ENCODE results near the gene EPG5.

EPG5 gene

DNA sequence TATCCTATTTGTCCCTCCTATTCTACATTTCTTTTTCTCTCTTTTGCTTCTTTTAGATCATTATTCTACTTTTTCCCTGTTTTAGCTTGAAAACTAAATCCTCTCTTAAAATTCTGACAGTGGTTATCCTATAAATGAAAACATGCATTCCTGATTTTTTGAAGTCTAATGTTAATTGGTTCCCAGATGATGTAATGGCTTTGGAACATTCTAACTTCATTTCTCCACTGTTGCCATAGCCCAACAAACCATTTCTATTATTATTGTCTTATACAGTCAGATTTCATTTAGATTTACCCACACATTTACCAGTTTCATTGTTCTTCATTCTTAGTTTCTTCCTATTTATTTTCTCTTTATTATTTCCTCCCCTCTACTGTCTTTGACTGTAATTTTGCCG lies 105.2 kb downstream of the EPG5 start:
- no peaks in the 10 kb centered on the region for H3K9me3 ChIP-seq (ENCODE audit: control insufficient read depth, low read length)
- no peak for DNase-seq
- peaks cover 59% of the 10 kb centered on the region for H3K36me3 ChIP-seq (ENCODE audit: control insufficient read depth, insufficient read depth, low read length)
- no peaks in the 10 kb centered on the region for H3K27me3 ChIP-seq (replicated peaks; ENCODE audit: control insufficient read depth, insufficient read depth, low read length, poor library complexity, severe bottlenecking)
- no peak overlapping the region for H3K4me3 ChIP-seq (ENCODE audit: insufficient read depth, low read depth, low read length, poor library complexity, severe bottlenecking)
- no peaks in the 10 kb centered on the region for H3K4me1 ChIP-seq (ENCODE audit: control insufficient read depth, insufficient read depth, low read length, poor library complexity, severe bottlenecking)
- no peak overlapping the region for H3K27ac ChIP-seq (ENCODE audit: insufficient read depth, low read length, poor library complexity, severe bottlenecking)

GRCh38 chr18:45860971-45861370 lies 106.2 kb downstream of the EPG5 start:
- Histone ChIP-seq H3K9me3 (ENCODE audit: control insufficient read depth, low read length) (no peaks in the 10 kb centered on the region), H3K4me3 (ENCODE audit: insufficient read depth, low read depth, low read length, poor library complexity, severe bottlenecking) (no peak overlapping the region), H3K4me1 (ENCODE audit: control insufficient read depth, insufficient read depth, low read length, poor library complexity, severe bottlenecking) (no peaks in the 10 kb centered on the region), H3K27me3 (replicated peaks; ENCODE audit: control insufficient read depth, insufficient read depth, low read length, poor library complexity, severe bottlenecking) (no peaks in the 10 kb centered on the region), H3K27ac (ENCODE audit: insufficient read depth, low read length, poor library complexity, severe bottlenecking) (no peak overlapping the region), H3K36me3 (ENCODE audit: control insufficient read depth, insufficient read depth, low read length) (peaks cover 57% of the 10 kb centered on the region)
- no peak for DNase-seq

DNA sequence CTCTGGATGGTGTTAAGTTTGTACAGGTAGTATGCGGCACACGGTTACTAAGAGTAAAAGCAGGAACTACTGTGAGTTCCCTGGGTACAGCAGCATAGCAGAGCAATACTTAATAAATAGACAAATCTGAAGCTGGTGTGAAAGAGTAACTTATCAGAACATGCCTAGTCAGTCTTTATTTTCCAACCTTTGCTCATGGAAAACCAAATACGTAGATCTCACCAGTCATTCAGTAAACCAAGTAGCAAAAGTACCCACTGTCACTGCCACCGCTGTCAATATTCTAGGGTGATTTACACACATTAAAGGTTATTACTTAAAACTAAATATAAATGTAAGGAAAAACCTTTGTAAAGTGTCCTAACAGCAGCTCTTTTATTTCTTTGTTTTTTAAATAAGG lies 106.6 kb downstream of the EPG5 start:
- Histone ChIP-seq H3K27me3 (replicated peaks; ENCODE audit: control insufficient read depth, insufficient read depth, low read length, poor library complexity, severe bottlenecking) (no peaks in the 10 kb centered on the region), H3K4me1 (ENCODE audit: control insufficient read depth, insufficient read depth, low read length, poor library complexity, severe bottlenecking) (no peaks in the 10 kb centered on the region), H3K27ac (ENCODE audit: insufficient read depth, low read length, poor library complexity, severe bottlenecking) (no peak overlapping the region), H3K9me3 (ENCODE audit: control insufficient read depth, low read length) (no peaks in the 10 kb centered on the region), H3K36me3 (ENCODE audit: control insufficient read depth, insufficient read depth, low read length) (peaks cover 58% of the 10 kb centered on the region), H3K4me3 (ENCODE audit: insufficient read depth, low read depth, low read length, poor library complexity, severe bottlenecking) (no peak overlapping the region)
- DNase-seq: no peak

GRCh38 chr18:45859334-45859733 lies 107.8 kb downstream of the EPG5 start:
- Histone ChIP-seq H3K27ac (ENCODE audit: insufficient read depth, low read length, poor library complexity, severe bottlenecking) (no peak overlapping the region), H3K27me3 (replicated peaks; ENCODE audit: control insufficient read depth, insufficient read depth, low read length, poor library complexity, severe bottlenecking) (no peaks in the 10 kb centered on the region), H3K9me3 (ENCODE audit: control insufficient read depth, low read length) (no peaks in the 10 kb centered on the region), H3K4me1 (ENCODE audit: control insufficient read depth, insufficient read depth, low read length, poor library complexity, severe bottlenecking) (no peaks in the 10 kb centered on the region), H3K4me3 (ENCODE audit: insufficient read depth, low read depth, low read length, poor library complexity, severe bottlenecking) (no peak overlapping the region), H3K36me3 (ENCODE audit: control insufficient read depth, insufficient read depth, low read length) (peaks cover 58% of the 10 kb centered on the region)
- no peak for DNase-seq

DNA sequence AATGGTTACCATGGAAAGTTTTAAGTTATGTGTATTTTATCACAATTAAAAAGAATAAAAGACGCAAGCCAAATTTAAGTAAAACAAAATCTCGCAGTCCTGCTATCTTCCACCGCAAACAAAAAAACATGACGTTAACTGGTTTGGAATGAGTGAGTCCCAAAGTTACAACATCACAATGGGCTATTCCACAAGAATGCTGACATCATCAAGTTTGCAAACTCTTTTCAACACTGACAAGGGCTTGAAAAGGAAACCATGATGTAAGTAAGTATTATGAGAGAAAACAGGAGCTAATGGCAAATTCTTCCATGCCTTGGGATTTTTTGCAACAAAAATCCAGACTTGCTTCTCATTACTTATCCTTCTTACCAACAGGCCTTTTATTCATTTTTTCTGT lies 110.6 kb downstream of the EPG5 start:
- Histone ChIP-seq H3K27ac (ENCODE audit: insufficient read depth, low read length, poor library complexity, severe bottlenecking) (no peak overlapping the region), H3K27me3 (replicated peaks; ENCODE audit: control insufficient read depth, insufficient read depth, low read length, poor library complexity, severe bottlenecking) (no peaks in the 10 kb centered on the region), H3K4me3 (ENCODE audit: insufficient read depth, low read depth, low read length, poor library complexity, severe bottlenecking) (no peak overlapping the region), H3K9me3 (ENCODE audit: control insufficient read depth, low read length) (no peaks in the 10 kb centered on the region), H3K4me1 (ENCODE audit: control insufficient read depth, insufficient read depth, low read length, poor library complexity, severe bottlenecking) (no peaks in the 10 kb centered on the region), H3K36me3 (ENCODE audit: control insufficient read depth, insufficient read depth, low read length) (peaks cover 63% of the 10 kb centered on the region)
- DNase-seq: no peak

DNA sequence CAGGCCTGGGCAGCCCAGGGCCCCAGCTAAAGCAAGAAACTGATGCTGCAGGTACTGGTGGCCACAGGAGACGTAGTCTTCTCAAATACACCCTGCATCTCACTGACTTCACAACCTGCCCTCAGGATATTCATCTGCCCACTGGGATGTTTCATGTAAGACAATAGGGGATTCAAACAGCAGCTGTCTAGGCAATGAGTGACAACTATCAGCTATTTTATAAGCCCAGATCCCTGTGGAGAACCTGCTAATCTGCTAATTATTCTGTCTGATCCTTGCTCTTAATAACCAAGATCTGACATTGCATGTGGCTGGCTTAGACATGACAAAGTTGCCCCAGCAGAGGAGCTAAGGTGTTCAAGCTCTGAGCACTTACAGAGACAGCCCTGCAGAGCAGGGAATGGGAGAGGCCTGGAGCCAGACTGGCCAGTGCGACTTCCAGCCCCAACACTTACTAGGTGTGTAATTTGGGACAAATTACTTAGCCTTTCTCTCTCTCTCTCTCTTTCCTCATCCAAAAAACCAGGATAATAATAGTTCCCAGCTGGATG lies 113.0 kb downstream of the EPG5 start:
- no peak overlapping the region for H3K27ac ChIP-seq (ENCODE audit: insufficient read depth, low read length, poor library complexity, severe bottlenecking)
- H3K9me3 ChIP-seq (ENCODE audit: control insufficient read depth, low read length): no peaks in the 10 kb centered on the region
- H3K36me3 ChIP-seq (ENCODE audit: control insufficient read depth, insufficient read depth, low read length): peaks cover 72% of the 10 kb centered on the region
- no peaks in the 10 kb centered on the region for H3K27me3 ChIP-seq (replicated peaks; ENCODE audit: control insufficient read depth, insufficient read depth, low read length, poor library complexity, severe bottlenecking)
- H3K4me3 ChIP-seq (ENCODE audit: insufficient read depth, low read depth, low read length, poor library complexity, severe bottlenecking): no peak overlapping the region
- DNase-seq: no peak
- no peaks in the 10 kb centered on the region for H3K4me1 ChIP-seq (ENCODE audit: control insufficient read depth, insufficient read depth, low read length, poor library complexity, severe bottlenecking)

GRCh38 chr18:45852631-45853030 lies 114.5 kb downstream of the EPG5 start:
- Histone ChIP-seq H3K36me3 (ENCODE audit: control insufficient read depth, insufficient read depth, low read length) (peaks cover 61% of the 10 kb centered on the region), H3K27ac (ENCODE audit: insufficient read depth, low read length, poor library complexity, severe bottlenecking) (no peak overlapping the region), H3K4me1 (ENCODE audit: control insufficient read depth, insufficient read depth, low read length, poor library complexity, severe bottlenecking) (no peaks in the 10 kb centered on the region), H3K9me3 (ENCODE audit: control insufficient read depth, low read length) (no peaks in the 10 kb centered on the region), H3K27me3 (replicated peaks; ENCODE audit: control insufficient read depth, insufficient read depth, low read length, poor library complexity, severe bottlenecking) (no peaks in the 10 kb centered on the region), H3K4me3 (ENCODE audit: insufficient read depth, low read depth, low read length, poor library complexity, severe bottlenecking) (no peak overlapping the region)
- DNase-seq: no peak

GRCh38 chr18:45851161-45851925 lies 115.8 kb downstream of the EPG5 start:
- peaks cover 53% of the 10 kb centered on the region for H3K36me3 ChIP-seq (ENCODE audit: control insufficient read depth, insufficient read depth, low read length)
- no peaks in the 10 kb centered on the region for H3K4me1 ChIP-seq (ENCODE audit: control insufficient read depth, insufficient read depth, low read length, poor library complexity, severe bottlenecking)
- H3K4me3 ChIP-seq (ENCODE audit: insufficient read depth, low read depth, low read length, poor library complexity, severe bottlenecking): no peak overlapping the region
- no peaks in the 10 kb centered on the region for H3K27me3 ChIP-seq (replicated peaks; ENCODE audit: control insufficient read depth, insufficient read depth, low read length, poor library complexity, severe bottlenecking)
- no peak overlapping the region for H3K27ac ChIP-seq (ENCODE audit: insufficient read depth, low read length, poor library complexity, severe bottlenecking)
- DNase-seq: no peak
- H3K9me3 ChIP-seq (ENCODE audit: control insufficient read depth, low read length): no peaks in the 10 kb centered on the region

GRCh38 chr18:45850021-45850420 lies 117.1 kb downstream of the EPG5 start:
- Histone ChIP-seq H3K27me3 (replicated peaks; ENCODE audit: control insufficient read depth, insufficient read depth, low read length, poor library complexity, severe bottlenecking) (no peaks in the 10 kb centered on the region), H3K27ac (ENCODE audit: insufficient read depth, low read length, poor library complexity, severe bottlenecking) (no peak overlapping the region), H3K9me3 (ENCODE audit: control insufficient read depth, low read length) (no peaks in the 10 kb centered on the region), H3K36me3 (ENCODE audit: control insufficient read depth, insufficient read depth, low read length) (peaks cover 40% of the 10 kb centered on the region), H3K4me1 (ENCODE audit: control insufficient read depth, insufficient read depth, low read length, poor library complexity, severe bottlenecking) (no peaks in the 10 kb centered on the region), H3K4me3 (ENCODE audit: insufficient read depth, low read depth, low read length, poor library complexity, severe bottlenecking) (no peak overlapping the region)
- DNase-seq: no peak

DNA sequence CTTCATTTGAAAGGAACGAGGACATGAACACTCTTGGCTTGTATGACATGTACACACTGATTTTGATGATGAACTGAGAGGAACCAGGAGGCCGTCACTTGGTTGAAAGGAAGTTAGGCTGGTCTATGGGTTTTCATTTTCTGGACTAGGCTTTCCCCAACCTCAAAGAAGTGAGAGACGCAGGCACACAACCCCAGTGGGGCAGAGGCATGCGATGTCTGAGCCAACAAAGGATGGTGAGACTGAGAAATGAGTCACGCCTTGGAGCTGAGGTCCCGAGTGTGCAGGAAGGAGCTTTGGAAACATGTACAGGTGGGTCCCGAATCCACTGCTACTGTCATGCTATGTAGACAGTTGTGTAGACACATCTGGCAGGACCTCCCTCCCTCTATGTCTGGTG lies 117.6 kb downstream of the EPG5 start:
- no peak for DNase-seq
- Histone ChIP-seq H3K9me3 (ENCODE audit: control insufficient read depth, low read length) (no peaks in the 10 kb centered on the region), H3K27ac (ENCODE audit: insufficient read depth, low read length, poor library complexity, severe bottlenecking) (no peak overlapping the region), H3K4me3 (ENCODE audit: insufficient read depth, low read depth, low read length, poor library complexity, severe bottlenecking) (no peak overlapping the region), H3K4me1 (ENCODE audit: control insufficient read depth, insufficient read depth, low read length, poor library complexity, severe bottlenecking) (no peaks in the 10 kb centered on the region), H3K36me3 (ENCODE audit: control insufficient read depth, insufficient read depth, low read length) (peaks cover 35% of the 10 kb centered on the region), H3K27me3 (replicated peaks; ENCODE audit: control insufficient read depth, insufficient read depth, low read length, poor library complexity, severe bottlenecking) (no peaks in the 10 kb centered on the region)

All from effector memory CD4-positive, alpha-beta T cell (primary cell).